HG02571 (cell line): Measurements from ENCODE around the gene SLC41A2.
A peak's percentile ranks its signal among the peaks of the same experiment; 100 is the strongest.
"Not testable (repeated sequence)": the region's sequence is repeated elsewhere in the genome, so short reads cannot be mapped to it uniquely, and the experiment has no call there.

ENCODE experiments used
- ATAC-seq: cut with Tn5 transposase; IDR thresholded peaks from one replicate; pipeline ENCODE4 v1.9.1; 2021; ENCODE audit warnings: mild to moderate bottlenecking, moderate library complexity; ENCODE audit not compliant: unreplicated experiment

SLC41A2 gene

DNA sequence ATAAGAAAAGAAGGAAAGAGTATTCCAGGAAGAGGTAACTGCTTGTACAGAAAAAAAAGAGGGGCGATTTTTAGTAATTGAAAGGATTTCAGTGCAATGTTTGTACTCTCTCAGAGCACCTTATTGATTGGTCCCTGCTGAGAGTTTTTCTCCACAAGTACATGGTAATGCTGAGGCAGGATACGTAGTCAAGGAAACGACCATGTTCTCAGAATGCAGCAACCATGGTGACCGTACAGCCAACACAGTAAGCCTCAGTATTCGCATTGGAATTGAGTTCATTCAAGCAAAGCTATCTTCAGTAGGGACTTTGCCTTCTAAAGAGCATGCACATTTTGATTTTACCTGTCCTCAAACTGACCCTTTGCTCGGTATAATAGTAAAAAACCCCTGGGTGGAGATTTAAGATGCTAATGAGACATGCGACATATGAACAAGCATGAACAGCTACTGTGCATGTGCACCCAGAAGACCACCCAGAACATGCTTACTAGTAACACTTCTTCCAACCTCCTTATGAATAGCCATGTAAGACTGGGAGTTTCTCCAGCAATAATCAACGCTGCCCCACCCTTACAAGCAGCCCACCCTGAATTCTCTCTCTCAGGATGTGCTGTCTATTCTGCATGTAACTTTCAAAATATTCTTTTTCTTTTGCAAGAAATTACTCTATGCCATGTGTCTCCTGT, 6.2 kb upstream of the SLC41A2 start:
- no peak for ATAC-seq

DNA sequence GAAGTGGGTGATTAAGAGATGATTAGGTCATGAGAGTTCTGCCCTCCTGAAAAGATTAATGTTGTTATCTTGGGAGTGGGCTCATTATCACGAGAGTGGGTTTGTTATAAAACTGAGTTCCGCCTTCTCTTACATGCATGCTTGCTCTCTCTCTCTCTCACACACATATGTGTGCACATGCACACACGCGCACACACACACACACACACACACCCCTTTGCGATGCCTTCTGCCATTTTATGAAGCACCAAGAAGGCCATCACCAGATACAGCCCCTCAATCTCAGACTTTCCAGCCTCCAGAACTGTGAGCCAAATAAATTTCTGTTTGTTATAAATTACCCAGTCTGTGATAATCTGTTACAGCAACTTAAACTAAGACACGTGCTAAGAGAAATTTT, 5.7 kb upstream of the SLC41A2 start:
- ATAC-seq: no peak

DNA sequence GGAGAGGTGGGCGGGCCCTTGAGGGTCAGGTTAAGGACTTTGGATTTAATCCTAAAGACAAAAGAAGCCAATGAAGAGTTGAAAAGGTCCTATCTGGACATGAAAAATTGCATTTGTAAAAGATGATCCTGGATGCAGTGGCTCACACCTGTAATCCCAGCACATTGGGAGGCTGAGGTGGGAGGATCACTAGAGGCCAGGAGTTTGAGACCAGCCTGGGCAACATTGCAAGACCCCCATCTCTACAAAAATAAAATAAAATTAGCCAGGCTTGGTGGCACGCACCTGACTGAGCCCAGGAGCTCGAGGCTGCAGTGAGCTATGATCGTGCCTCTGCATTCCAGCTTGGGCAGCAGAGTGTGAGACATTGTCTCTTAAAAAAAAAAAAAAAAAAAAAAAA, 2.4 kb upstream of the SLC41A2 start:
- ATAC-seq: no peak

DNA sequence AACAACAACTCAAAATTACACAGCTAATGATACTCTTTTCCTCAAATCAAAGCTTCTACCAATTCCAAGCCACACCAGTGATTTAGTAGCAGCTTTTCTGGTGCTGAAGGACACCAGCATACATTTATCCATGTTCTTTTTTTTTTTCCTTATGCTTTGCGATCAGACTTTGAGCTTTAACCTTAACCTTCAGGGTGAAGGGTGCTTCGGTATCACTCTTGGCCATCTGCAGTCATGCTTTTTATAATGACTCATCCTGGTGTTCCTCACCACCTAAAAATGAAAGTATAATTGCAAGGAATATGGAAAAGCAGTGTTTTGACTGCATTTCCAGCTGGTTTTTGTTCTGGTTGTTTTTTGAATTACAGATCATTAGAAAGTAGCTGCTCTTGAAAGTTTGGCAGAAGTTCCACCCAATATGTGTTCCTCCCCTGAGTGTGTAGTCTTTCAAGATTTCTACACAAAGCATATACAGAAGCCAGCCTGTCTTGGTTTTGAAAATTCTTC, 1.3 kb upstream of the SLC41A2 start:
- ATAC-seq: no peak

DNA sequence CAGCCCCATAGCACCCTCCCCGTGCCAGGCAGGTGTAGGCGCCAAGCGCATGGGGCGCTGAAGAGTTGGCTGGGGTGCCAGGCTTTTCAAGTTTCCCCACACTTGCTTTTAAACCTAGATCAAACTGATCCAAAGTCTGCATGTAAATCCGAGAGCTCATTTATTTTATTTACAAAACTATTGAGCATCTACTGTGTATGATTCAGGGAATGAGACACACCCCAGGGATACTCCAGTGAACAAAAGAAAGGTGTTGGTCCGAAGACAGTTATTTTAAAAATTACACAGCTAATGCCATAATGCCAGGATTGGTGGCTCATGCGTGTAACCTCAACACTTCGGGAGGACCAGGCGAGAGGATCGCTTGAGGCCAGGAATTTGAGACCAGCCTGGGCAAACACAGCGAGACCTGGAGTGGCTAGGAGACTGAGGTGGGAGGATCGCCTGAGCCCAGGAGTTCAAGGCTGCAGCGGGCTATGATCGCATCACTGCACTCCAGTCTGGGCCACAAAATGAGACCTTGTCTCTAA, 780 bp upstream of the SLC41A2 start:
- no peak for ATAC-seq

DNA sequence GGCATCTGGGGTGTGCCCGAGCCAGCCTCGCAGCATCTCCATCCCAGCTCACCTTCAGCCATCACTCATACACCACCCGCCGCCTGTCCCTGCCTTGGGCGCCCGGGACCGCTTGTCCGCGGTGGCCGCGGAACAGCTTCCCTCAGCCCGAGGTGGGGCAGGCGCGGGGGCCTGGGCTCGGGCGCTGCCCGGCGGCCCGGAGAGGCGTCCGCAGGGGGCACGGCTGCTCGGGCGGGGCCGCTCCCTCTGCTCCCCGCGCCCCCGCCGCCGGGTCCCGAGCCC, 430 bp downstream of the SLC41A2 start:
- ATAC-seq: peak; percentile 16

DNA sequence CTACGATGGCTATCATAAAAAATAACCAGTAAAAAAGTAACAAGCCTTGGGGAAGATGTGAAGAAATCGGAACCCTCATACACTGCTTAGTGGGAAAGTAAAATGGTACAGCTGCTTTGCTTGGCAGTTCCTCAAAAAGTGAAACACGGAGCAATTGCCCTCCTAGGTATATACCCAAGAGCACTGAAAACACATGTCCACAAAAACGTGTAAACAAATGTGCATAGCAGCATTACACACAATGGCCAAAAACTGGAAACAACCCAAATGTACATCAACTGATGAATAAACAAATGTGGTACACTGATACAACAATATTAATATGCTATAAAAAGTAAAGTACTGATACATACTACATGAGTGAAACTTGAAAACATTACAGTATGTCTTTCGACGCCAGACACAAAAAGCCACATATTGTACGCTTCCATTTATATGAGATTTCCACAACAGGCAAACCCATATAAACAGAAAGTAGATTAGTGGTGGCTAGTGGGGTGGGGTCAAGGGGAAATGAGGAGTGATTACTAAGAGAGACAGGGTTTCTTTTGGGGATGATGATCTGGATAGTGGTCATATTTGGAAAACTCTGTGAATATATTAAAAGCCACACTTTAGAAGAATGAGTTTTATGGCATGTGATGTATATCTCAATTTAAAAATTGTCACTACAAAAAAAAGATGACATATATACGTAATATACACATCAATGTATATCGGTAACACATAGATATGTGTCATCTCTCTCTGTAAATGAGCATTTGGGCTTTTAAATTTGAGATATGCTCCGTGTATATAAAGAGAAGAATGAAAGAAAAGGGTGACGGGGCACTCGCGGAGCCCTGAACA, 996 bp downstream of the SLC41A2 start:
- ATAC-seq: no peak

DNA sequence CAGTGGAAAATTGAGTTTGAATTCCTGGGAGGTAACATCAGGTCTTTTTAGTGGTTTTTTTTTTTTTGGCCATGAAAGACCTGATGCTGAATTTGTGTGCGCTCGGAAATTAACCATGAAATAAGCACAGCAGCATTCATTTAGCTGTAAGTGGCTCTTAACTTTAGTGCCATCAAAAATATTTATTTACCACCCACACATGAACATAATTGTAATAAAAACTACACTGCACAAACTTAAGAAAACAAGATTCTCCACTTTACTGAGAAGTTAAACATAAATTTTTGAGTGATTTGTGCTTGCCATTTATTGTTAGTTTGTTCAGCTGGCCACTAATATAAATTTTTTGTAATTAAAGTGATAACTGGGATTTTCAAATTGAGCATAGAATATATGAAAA, 2.4 kb downstream of the SLC41A2 start:
- ATAC-seq: no peak

DNA sequence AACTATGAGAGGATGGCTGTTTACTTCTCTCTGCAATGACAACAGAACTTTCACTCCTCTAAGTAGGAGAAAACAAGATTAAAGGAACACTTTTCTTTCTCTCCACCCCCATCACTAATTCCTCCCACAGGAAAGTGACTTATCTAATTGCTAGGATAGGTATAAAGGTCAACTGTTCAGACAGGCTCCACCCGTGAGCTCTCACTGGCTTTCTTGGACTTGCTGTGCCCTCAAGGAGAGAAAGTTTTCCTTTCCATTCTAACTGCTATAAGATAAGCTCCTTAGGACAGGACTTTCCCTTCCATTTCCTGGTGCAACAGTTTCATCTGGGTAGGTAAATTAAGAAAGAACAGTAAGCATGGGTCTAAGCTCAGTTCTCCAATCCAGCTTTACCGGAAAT, 4.8 kb downstream of the SLC41A2 start:
- ATAC-seq: no peak

DNA sequence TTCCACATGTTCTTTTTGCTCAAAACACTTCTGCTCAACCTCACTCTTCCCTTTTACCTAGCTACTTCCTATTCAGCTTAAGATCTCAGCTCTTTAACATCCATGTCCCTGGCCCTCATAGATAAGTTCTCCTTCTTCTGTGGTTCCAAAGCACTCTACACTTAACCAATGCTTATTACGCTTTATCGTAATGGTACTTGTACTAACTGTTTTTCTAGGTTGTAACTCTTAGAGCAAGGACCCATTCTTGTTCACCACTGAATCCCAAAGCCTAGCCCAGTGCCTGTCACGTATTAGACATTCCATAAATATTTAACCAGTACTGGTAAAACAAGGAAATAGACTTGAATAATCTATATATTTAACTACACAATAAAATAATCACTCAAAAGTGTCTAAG, 5.3 kb downstream of the SLC41A2 start:
- ATAC-seq: no peak

DNA sequence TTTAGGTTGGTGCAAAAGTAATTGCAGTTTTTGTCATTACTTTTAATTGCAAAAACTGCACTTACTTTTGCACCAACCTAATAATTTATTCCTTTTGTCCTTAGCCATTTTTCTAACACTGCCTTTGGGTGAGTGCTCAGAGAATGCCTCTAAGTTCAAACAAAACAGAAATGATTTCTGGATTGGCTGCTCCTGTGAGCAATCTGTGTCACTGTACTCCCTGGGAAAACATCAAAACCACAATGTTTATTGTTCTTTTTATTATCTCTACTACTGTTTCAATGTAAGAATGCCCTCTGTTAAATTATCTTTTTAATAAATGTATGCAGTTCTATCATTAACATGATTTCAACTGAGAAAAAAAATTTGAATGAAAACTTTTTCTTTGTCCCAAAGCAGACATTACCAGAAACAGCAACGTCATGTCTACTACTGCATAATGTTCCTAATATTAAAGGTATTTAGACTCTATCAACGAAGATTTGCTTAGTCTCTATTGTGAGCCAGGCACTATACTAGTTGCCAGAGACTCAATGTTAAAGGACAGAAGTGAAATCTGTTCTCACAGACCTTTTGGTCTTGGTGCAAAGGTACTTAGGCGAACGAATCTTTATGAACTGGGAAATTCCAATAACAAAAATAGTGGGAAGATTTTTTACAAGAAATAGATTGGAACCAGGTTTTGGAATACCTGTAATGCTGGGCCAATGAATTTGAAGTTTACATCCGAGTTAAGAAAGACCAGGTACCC, 6.2 kb downstream of the SLC41A2 start:
- ATAC-seq: no peak

DNA sequence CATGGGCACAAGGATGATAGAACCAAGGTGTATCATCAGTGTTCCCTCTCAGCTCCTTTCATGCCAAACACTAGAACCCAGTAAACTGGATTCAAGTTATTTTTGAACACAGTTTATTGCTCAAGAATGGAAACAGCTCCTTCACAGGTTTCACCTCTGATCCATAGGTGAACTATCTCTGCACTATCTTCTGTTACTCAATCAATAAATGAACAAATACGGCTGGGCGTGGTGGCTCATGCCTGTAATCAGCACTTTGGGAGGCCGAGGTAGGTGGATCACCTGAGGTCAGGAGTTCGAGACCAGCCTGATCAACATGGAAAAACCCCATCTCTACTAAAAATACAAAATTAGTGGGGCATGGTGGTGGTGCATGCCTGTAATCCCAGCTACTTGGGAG, 9.4 kb downstream of the SLC41A2 start:
- not testable (repeated sequence) for ATAC-seq

DNA sequence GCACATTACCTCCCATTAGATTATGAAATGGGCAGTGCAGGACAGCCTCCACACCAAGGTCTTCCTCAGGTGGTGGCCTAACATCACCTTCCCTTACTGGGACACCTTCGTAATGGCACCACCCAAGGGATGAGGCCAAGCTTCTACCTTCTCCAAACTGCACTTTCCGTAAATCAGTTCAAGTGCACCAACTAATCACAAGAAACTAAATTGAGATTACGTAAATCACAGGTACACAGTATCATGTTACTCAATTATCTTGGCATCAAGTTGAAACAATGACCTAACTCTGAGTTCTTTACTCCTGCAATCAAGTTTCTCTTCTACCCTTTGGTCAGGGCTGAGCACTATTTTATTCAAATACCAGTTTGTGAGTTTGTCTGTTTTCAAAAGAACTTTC, 13.8 kb downstream of the SLC41A2 start:
- ATAC-seq: no peak

DNA sequence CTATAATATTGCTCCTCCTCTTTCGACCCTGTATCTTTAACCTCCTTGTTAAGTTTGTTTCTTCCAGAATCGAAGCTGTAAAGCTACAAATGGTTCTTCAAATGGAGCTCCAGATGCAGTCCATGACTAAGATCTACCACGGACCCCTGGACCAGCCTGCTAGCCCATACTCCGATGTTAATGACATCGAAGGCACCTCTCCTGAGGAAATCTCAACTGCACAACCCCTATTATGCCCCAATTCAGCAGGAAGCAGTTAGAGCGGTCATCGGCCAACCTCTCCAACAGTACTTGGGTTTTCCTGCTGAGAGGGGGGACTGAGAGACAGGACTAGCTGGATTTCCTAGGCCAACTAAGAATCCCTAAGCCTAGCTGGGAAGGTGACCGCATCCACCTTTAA, 14.7 kb downstream of the SLC41A2 start:
- ATAC-seq: not testable (repeated sequence)

DNA sequence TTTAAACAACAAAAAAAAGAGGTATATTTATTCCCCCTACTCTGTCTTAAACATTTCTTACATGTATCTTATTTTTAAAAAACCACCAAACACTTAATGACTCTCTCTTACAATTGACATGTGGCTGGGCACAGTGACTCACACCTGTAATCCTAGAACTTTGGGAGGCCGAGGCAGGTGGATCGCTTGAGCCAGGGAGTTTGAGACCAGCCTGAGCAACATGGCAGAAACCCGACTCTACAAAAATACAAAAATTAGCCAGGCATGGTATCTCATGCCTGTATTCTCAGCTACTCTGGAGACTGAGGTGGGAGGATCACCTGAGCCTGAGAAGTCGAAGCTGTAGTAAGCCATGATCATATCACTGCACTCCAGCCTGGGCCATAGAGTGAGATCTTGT, 16.0 kb downstream of the SLC41A2 start:
- no peak for ATAC-seq

DNA sequence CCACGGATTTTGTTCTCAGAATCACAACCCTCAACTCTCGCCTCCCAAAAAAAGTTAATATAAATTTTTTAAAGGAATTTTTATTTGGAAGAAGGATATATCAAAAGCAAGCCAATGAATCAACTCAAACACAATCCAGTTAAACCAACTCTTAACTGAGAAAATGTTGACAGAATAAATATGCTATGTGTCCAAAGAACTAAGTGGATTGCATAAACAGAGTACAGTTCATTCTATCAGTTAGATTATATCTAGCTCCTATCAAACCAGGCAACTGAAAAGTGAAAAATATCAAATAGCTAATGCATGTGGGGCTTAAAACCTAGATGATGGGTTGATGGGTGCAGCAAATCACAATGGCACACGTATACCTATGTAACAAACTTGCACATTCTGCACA, 16.6 kb downstream of the SLC41A2 start:
- ATAC-seq: no peak

DNA sequence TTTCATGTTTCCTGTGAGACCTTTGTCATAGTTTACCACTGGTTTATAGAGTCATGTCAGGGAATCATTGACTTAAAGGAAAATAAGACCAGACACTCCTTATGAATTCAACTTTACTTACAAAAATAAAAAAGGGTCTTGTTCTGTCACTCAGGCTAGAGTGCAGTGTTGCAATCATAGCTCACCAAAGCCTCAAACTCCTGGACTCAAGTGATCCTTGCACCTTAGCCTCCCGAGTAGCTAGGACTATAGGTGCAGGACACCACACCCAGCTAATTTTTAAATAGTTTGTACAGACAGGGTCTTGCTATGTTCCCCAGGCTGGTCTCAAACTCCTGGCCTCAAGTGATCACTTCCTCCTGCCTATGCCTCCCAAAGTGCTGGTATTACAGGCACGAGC, 19.0 kb downstream of the SLC41A2 start:
- ATAC-seq: no peak

DNA sequence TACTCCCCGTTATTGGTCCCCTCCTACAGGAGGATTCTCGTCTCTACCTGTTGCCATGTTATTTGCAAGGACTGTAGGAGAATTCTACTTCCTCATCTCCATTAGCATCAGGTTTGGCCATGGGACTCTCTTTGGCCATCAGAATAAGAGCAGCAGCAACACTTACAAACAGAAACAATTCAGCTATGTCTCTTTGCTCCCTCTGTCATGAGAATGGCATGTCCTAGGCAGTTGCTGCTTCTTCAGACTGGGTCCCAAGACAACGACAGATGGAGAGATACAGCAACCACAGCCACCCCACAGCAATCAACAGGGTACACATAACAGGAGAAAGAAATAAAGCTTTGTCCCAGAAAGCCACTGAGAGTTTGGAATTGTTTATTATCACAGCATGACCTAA, 19.7 kb downstream of the SLC41A2 start:
- ATAC-seq: no peak

DNA sequence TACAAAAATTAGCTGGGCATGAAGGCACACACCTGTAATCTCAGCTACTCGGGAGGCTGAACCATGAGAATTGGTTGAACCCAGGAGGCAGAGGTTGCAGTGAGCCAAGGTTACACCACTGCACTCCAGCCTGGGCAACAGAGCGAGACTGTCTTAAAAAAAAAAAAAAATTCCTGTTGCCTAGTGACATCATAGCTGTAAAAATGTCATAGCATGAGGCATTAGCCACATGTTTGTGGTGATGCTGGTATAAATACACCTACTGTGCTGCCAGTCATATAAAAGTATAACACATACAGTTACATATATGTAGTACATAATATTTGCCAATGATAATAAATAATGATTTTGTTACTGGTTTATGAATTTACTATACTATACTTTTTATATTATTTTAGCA, 22.2 kb downstream of the SLC41A2 start:
- no peak for ATAC-seq

DNA sequence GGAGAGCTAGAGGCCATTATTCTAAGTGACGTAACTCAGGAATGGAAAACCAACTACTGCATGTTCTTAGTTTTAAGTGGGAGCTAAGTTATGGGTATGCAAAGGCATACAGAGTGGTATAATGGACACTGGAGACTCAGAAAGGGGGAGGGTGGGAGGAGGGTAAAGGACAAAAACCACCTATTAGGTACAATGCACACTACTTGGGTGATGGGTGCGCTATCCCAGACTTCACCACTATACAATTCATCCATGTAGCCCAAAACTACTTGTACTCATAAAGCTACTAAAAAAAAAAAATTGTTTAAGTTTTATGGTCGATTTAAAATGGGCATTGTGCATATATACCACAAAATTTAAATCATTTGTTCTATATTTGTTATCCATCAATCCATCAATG, 24.3 kb downstream of the SLC41A2 start:
- no peak for ATAC-seq

DNA sequence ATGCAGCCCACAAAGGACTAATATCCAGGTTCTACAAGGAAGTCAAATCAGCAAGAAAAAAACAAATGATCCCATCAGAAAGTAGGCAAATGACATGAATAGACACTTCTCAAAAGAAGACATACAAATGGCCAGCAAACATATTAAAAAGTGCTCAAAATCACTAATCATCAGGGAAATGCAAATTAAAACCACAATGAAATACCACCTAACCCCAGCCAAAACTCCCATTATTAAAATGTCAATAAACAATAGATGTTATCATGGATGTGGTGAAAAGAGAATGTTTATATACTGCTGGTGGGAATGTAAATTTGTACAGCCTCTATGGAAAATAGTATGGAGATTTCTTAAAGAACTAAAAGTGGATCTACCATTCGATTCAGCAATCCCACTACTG, 25.0 kb downstream of the SLC41A2 start:
- no peak for ATAC-seq
